DOHH2 (cell line): Measurements from ENCODE around the gene PAXX.

Experiments used
- H3F3A ChIP-seq: fragments of 200-600 bp; sonication (generic), shearing (Covaris generic); 2 replicates; pipeline ENCODE4 v1.6.0; 2016; ENCODE audit warnings: antibody characterized with exemption, mild to moderate bottlenecking; ENCODE audit not compliant: control insufficient read depth, insufficient read depth
- H3K27ac ChIP-seq: fragments of 200-600 bp; sonication (generic); 2 replicates; pipeline ENCODE4 v1.5.1; 2014; ENCODE audit warnings: low read depth, mild to moderate bottlenecking, low read length, moderate library complexity
- H3K27me3 ChIP-seq: fragments of 200-600 bp; sonication (generic); 2 replicates; pipeline ENCODE4 v1.6.1; 2014; ENCODE audit warnings: mild to moderate bottlenecking, low read length, mixed read lengths; ENCODE audit not compliant: control insufficient read depth
- H3K36me3 ChIP-seq: fragments of 200-600 bp; sonication (generic); 2 replicates; pipeline ENCODE4 v1.6.1; 2014; ENCODE audit warnings: mild to moderate bottlenecking, low read length, moderate library complexity, mixed read lengths; ENCODE audit not compliant: control insufficient read depth
- H3K4me1 ChIP-seq: fragments of 200-600 bp; sonication (generic); 2 replicates; pipeline ENCODE4 v1.6.1; 2014; ENCODE audit warnings: mild to moderate bottlenecking, low read length, mixed read lengths; ENCODE audit not compliant: control insufficient read depth
- H3K4me2 ChIP-seq: fragments of 200-600 bp; sonication (generic); 2 replicates; pipeline ENCODE4 v1.6.0; 2014; ENCODE audit warnings: mild to moderate bottlenecking, low read length, moderate library complexity
- H3K4me3 ChIP-seq: fragments of 200-600 bp; sonication (generic); 2 replicates; pipeline ENCODE4 v1.5.1; 2014; ENCODE audit warnings: mild to moderate bottlenecking, low read length, mixed read lengths
- H3K79me2 ChIP-seq: fragments of 200-600 bp; sonication (generic); 2 replicates; pipeline ENCODE4 v1.6.1; 2014; ENCODE audit warnings: mild to moderate bottlenecking, low read length, mixed read lengths; ENCODE audit not compliant: control insufficient read depth
- H3K9me2 ChIP-seq: fragments of 200-600 bp; sonication (generic); replicated peaks from 2 replicates; pipeline ENCODE4 v1.6.1; 2014; ENCODE audit warnings: mild to moderate bottlenecking, low read length, mixed read lengths; ENCODE audit not compliant: control insufficient read depth
- H3K9me3 ChIP-seq: fragments of 200-600 bp; sonication (generic); 2 replicates; pipeline ENCODE4 v1.6.1; 2014; ENCODE audit warnings: antibody characterized with exemption, low read length, mixed read lengths; ENCODE audit not compliant: control insufficient read depth, insufficient read depth
- H4K20me1 ChIP-seq: fragments of 200-600 bp; sonication (generic); 2 replicates; pipeline ENCODE4 v1.6.0; 2014; ENCODE audit warnings: low read depth, mild to moderate bottlenecking, antibody characterized with exemption, low read length, moderate library complexity; ENCODE audit not compliant: control insufficient read depth, insufficient read depth
- EZH2phosphoT487 ChIP-seq: fragments of 200-600 bp; sonication (generic); IDR thresholded peaks from 2 replicates; pipeline ENCODE4 v1.6.1; 2017; ENCODE audit warnings: borderline replicate concordance, mild to moderate bottlenecking, antibody characterized with exemption, low read length, moderate library complexity, mixed read lengths
- TF ChIP-seq, protein P1 (sequence below): fragments of 200-600 bp; sonication (generic); IDR thresholded peaks from one replicate; pipeline ENCODE4 v1.5.1; 2014; ENCODE audit warnings: antibody characterized with exemption, mild to moderate bottlenecking, low read depth, low read length; ENCODE audit not compliant: poor library complexity, severe bottlenecking

PAXX gene

DNA sequence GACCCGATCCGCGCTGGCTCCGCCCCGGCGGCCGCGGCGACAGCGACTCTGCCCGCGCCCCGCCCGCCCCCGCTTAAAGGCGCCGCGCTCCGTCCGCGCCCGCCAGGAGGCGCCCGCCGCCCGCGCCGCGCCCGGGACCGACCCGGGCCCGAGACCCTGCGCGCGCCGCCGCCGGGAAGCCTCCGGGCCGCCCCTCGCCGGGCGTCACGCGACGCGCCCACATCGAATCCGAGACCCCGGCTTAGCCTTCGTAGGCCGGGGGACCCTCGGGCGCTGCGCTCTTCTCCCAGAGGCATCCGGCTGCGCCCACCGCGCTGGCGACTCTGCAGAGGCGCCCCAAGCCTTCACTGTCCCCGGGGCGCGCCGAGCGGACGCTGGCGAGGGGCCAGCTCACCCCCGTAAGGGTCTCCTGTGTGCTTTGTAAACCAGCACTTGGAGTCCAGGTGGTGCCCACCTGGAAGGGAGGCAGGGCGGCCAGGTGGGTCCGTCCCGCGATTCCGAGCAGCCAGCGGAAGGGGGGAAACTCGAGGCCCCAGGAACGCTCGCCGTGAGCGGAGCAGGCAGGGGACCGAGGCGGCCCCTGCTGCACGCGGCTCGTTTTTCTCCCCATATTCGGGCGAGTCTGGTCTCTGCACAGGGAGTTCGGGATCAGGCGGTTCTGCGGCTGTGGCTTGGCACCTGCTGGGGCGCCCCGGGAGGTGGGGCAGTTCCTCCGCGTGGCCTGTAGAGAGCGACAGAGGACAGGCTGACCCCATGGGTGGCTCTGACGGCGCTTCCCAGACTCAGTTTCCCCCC, 36.2 kb downstream of the PAXX start:
- no peaks in the 10 kb centered on the region for H3K79me2 ChIP-seq
- peak overlapping the region; percentile 97 for H3K4me2 ChIP-seq
- H3K9me3 ChIP-seq = no peaks in the 10 kb centered on the region
- peak overlapping the region; percentile 77 for H3K4me3 ChIP-seq
- TF ChIP-seq EZH2phosphoT487 = no peak
- TF ChIP-seq, protein P1, sequence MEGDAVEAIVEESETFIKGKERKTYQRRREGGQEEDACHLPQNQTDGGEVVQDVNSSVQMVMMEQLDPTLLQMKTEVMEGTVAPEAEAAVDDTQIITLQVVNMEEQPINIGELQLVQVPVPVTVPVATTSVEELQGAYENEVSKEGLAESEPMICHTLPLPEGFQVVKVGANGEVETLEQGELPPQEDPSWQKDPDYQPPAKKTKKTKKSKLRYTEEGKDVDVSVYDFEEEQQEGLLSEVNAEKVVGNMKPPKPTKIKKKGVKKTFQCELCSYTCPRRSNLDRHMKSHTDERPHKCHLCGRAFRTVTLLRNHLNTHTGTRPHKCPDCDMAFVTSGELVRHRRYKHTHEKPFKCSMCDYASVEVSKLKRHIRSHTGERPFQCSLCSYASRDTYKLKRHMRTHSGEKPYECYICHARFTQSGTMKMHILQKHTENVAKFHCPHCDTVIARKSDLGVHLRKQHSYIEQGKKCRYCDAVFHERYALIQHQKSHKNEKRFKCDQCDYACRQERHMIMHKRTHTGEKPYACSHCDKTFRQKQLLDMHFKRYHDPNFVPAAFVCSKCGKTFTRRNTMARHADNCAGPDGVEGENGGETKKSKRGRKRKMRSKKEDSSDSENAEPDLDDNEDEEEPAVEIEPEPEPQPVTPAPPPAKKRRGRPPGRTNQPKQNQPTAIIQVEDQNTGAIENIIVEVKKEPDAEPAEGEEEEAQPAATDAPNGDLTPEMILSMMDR = no peak
- no peaks in the 10 kb centered on the region for H3F3A ChIP-seq
- H3K4me1 ChIP-seq = peaks cover 55% of the 10 kb centered on the region
- no peaks in the 10 kb centered on the region for H3K36me3 ChIP-seq
- H3K27me3 ChIP-seq = peaks cover 55% of the 10 kb centered on the region
- H3K27ac ChIP-seq = no peak overlapping the region
- 0 out of 2 replicates have a peak, but pooled peaks cover 3% of the 10 kb centered on the region for H4K20me1 ChIP-seq
- no peaks in the 10 kb centered on the region for H3K9me2 ChIP-seq

DNA sequence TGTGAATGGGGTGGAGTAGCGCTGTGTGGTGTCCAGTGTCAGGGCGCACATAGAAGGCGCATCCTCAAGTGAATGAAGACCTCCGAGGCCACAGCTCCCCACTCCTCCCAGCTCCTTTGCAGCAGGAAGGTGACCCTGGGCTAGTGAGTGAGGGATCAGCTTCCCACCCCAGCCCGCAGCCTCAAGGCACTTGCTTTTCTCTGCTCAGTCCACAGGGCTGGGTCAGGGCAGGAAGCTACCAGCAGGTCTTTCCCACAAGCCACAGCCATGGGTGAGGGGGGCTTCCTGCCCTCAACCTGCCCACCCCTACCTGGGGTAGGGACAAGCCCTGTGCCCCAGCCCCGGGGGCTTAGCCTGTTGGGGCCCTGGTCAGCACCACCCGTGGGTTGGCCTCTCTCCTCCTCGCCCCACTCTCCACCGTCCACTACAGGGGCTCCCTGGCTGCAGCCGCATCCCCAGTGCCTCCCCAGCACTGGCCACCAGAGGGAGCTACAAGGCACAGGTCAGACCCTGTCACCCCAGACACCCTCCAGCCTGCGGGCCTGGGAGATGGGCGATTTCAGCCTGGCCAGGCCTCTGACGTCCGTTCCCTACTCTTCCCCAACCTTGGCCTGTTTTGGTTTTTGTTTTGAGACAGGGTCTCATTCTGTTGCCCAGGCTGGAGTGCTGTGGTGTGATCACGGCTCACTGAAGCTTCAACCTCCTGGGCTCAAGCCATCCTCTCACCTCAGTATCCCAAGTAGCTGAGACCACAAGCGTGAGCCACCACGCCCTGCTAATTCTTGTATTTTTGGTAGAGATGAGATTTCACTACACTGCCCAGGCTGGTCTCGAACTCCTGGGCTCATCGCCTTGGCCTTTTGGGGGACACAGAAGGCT, 37.1 kb downstream of the PAXX start:
- H3K9me3 ChIP-seq = no peaks in the 10 kb centered on the region
- H3K4me2 ChIP-seq = peak overlapping the region; percentile 97
- H3K4me3 ChIP-seq = peak overlapping the region; percentile 77
- H3K4me1 ChIP-seq = peaks cover 55% of the 10 kb centered on the region
- 0 out of 2 replicates have a peak, but pooled peaks cover 3% of the 10 kb centered on the region for H4K20me1 ChIP-seq
- no peak overlapping the region for H3K27ac ChIP-seq
- no peak for TF ChIP-seq EZH2phosphoT487
- TF ChIP-seq, protein P1 = peak; percentile 93
- H3K79me2 ChIP-seq = no peaks in the 10 kb centered on the region
- H3K36me3 ChIP-seq = no peaks in the 10 kb centered on the region
- no peaks in the 10 kb centered on the region for H3K9me2 ChIP-seq
- H3K27me3 ChIP-seq = peaks cover 59% of the 10 kb centered on the region
- no peaks in the 10 kb centered on the region for H3F3A ChIP-seq

DNA sequence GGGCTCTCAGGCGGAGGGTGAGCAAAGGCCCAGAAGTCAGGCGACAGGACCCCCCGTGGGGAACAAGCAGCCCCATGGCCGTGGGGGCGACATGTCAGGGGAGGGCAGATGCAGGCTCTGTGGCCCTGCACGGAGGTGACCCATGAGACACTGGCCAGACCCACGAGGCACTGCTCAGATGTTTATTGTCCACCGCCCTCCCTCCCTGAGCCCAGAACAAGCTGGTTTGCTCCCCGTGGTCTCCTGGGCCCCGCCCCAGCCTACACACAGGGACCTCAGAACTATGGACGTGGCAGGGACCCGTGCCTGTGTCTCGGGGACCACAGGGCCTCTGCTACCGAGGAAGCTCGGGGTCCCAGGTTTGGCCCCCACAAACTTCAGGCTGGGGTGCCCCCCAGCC, 37.8 kb downstream of the PAXX start:
- no peaks in the 10 kb centered on the region for H3K36me3 ChIP-seq
- no peak overlapping the region for H3K27ac ChIP-seq
- H3K9me2 ChIP-seq = no peaks in the 10 kb centered on the region
- H3F3A ChIP-seq = no peaks in the 10 kb centered on the region
- H3K4me3 ChIP-seq = no peak overlapping the region
- peaks cover 66% of the 10 kb centered on the region for H3K27me3 ChIP-seq
- 0 out of 2 replicates have a peak, but pooled peaks cover 3% of the 10 kb centered on the region for H4K20me1 ChIP-seq
- no peaks in the 10 kb centered on the region for H3K79me2 ChIP-seq
- TF ChIP-seq EZH2phosphoT487 = no peak
- TF ChIP-seq, protein P1 = no peak
- H3K9me3 ChIP-seq = no peaks in the 10 kb centered on the region
- H3K4me2 ChIP-seq = no peak overlapping the region
- H3K4me1 ChIP-seq = peaks cover 61% of the 10 kb centered on the region
